Activated CD4-positive, alpha-beta T cell treated with anti-CD3 and anti-CD28 coated beads, Interleukin-2, amount 10 ng/mL, durations not matched to agents 7 days and 5 days (primary cell): ENCODE measurements around the gene SMC3. TPM values are rescaled to one million over a fixed set of nuclear protein-coding genes. Genes with fewer than 3 reads are reported as not detected.

Source experiments
- CTCF ChIA-PET: fragments of 350-600 bp; sonication (Branson Sonifier 250); formaldehyde crosslinking; loops from one replicate; lab custom pipeline; 2021; ENCODE audit warnings: antibody characterized with exemption; lab: Charles Lee
- POLR2A ChIA-PET: fragments of 350-600 bp; sonication (Branson Sonifier 250); formaldehyde crosslinking; loops from one replicate; lab custom pipeline; 2021; ENCODE audit warnings: antibody characterized with exemption; lab: Charles Lee
- DNase-seq: peaks from one replicate; pipeline ENCODE4 v3.0.0-alpha.2; 2020
- H3K27ac Mint-ChIP-seq: one replicate; pipeline ENCODE4 v1.8.0; 2021; ENCODE audit warnings: mild to moderate bottlenecking, moderate library complexity, mixed read lengths
- H3K27me3 Mint-ChIP-seq: one replicate; pipeline ENCODE4 v1.8.0; 2021; ENCODE audit warnings: mixed read lengths
- H3K36me3 Mint-ChIP-seq: one replicate; pipeline ENCODE4 v1.8.0; 2021; ENCODE audit warnings: low read depth, mixed read lengths
- H3K4me1 Mint-ChIP-seq: one replicate; pipeline ENCODE4 v1.8.0; 2021; ENCODE audit warnings: mixed read lengths
- H3K4me3 Mint-ChIP-seq: one replicate; pipeline ENCODE4 v1.8.0; 2021; ENCODE audit warnings: mild to moderate bottlenecking, moderate library complexity, mixed read lengths
- H3K9me3 Mint-ChIP-seq: one replicate; pipeline ENCODE4 v1.8.0; 2021; ENCODE audit warnings: mixed read lengths
- total RNA-seq, 2 experiments: library from RNA; stranded (reverse); gene quantifications; one replicate each; pipeline ENCODE4 v1.2.3, GENCODE V29; 2021

Gene SMC3
- total RNA-seq, 2 experiments from 2014 or later: 78.7 to 82.6 TPM

- Mint-ChIP-seq H3K4me3 (peak overlapping the region; percentile 89), H3K9me3 (no peaks in the 10 kb centered on the region), H3K27me3 (peaks cover 12% of the 10 kb centered on the region), H3K4me1 (peaks cover 46% of the 10 kb centered on the region), H3K27ac (peak overlapping the region; percentile 99), H3K36me3 (peaks cover 31% of the 10 kb centered on the region)
- ChIA-PET POLR2A (no interaction called here), CTCF (interaction anchor here (1.1 kb wide), 1 partner anchor 106 kb away, joined by 3 read pairs; no protein-coding TSS in a partner anchor)
- DNase-seq: peak; percentile 73
Measured at GRCh38 chr10:110568055-110568735, 700 bp downstream of the SMC3 start.

- CTCF ChIA-PET: interaction anchor here (0.8 to 1.1 kb wide), 2 partner anchors 11 to 105 kb away, joined by 3 read pairs; no protein-coding TSS in a partner anchor
- no peak for DNase-seq
- H3K27me3 Mint-ChIP-seq: peaks cover 4% of the 10 kb centered on the region
- peak overlapping the region; percentile 89 for H3K4me3 Mint-ChIP-seq
- H3K36me3 Mint-ChIP-seq: peaks cover 31% of the 10 kb centered on the region
- H3K9me3 Mint-ChIP-seq: no peaks in the 10 kb centered on the region
- H3K27ac Mint-ChIP-seq: peak overlapping the region; percentile 99
- POLR2A ChIA-PET: no interaction called here
- H3K4me1 Mint-ChIP-seq: peaks cover 50% of the 10 kb centered on the region
Measured at GRCh38 chr10:110569122-110569521, 1.6 kb downstream of the SMC3 start.

DNA sequence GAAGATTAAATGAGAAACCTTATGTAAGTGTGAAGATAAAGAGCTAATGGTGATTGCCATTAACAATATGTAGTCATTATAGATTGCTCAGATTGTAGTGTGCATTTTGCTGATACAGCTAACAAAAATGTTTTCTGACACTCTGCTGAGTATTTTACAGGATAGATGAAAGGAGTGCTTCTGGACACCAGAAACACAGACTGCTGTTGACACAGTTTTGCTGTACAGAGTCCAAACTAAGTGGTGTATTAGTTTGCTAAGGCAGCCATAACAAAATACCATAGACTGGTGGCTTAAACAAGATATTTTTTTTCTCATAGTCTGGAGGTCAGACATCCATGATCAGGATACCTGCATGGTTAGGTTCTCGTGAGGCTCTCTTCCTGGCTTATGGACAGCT lies 2.2 kb downstream of the SMC3 start:
- Mint-ChIP-seq H3K4me1 (peaks cover 56% of the 10 kb centered on the region), H3K27ac (peak overlapping the region; percentile 3), H3K36me3 (peaks cover 35% of the 10 kb centered on the region), H3K4me3 (peak overlapping the region; percentile 89), H3K9me3 (no peaks in the 10 kb centered on the region), H3K27me3 (no peaks in the 10 kb centered on the region)
- DNase-seq: no peak
- POLR2A ChIA-PET: interaction anchor here (0.7 kb wide), 1 partner anchor 24 kb away, joined by 7 read pairs; no protein-coding TSS in a partner anchor
- CTCF ChIA-PET: interaction anchor here (0.8 kb wide), 1 partner anchor 11 kb away, joined by 3 read pairs; no protein-coding TSS in a partner anchor

GRCh38 chr10:110571093-110571743 lies 3.7 kb downstream of the SMC3 start:
- H3K27ac Mint-ChIP-seq: no peak overlapping the region
- peaks cover 65% of the 10 kb centered on the region for H3K4me1 Mint-ChIP-seq
- H3K9me3 Mint-ChIP-seq: no peaks in the 10 kb centered on the region
- DNase-seq: no peak
- peaks cover 42% of the 10 kb centered on the region for H3K36me3 Mint-ChIP-seq
- ChIA-PET CTCF (interaction anchor here (0.7 to 1.2 kb wide), 3 partner anchors 14 to 266 kb away, joined by 3 read pairs; partner anchors contain the start of gene SMNDC1), POLR2A (no interaction called here)
- no peak overlapping the region for H3K4me3 Mint-ChIP-seq
- no peaks in the 10 kb centered on the region for H3K27me3 Mint-ChIP-seq

GRCh38 chr10:110572862-110573261 lies 5.4 kb downstream of the SMC3 start:
- POLR2A ChIA-PET: no interaction called here
- Mint-ChIP-seq H3K4me3 (no peak overlapping the region), H3K27me3 (no peaks in the 10 kb centered on the region), H3K36me3 (peaks cover 49% of the 10 kb centered on the region), H3K27ac (no peak overlapping the region), H3K9me3 (no peaks in the 10 kb centered on the region), H3K4me1 (peaks cover 60% of the 10 kb centered on the region)
- CTCF ChIA-PET: no interaction called here
- DNase-seq: no peak

DNA sequence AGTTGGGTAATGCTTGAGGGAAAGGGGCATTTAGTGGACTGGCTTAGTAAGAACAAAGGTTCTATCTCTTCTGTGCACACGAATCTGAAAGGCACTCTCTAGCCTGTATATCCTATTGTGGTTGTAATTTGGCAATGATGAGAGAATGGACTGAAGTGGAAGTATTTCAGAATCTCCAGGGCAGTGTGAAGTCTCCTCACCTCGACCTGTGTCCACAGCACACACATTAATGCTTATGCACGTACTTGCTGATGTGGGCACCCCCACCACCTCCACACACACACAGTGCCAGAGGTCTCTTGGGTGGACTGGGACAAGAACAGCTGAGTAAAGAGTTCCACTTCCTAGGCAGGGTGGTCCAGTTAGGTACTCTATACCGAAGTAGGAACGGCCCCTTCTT lies 6.9 kb downstream of the SMC3 start:
- Mint-ChIP-seq H3K9me3 (no peaks in the 10 kb centered on the region), H3K4me3 (no peak overlapping the region), H3K27ac (no peak overlapping the region), H3K36me3 (peaks cover 54% of the 10 kb centered on the region), H3K4me1 (peaks cover 56% of the 10 kb centered on the region), H3K27me3 (no peaks in the 10 kb centered on the region)
- ChIA-PET CTCF (no interaction called here), POLR2A (no interaction called here)
- DNase-seq: no peak

- Mint-ChIP-seq H3K9me3 (no peaks in the 10 kb centered on the region), H3K36me3 (peaks cover 53% of the 10 kb centered on the region), H3K27ac (no peak overlapping the region), H3K4me1 (peaks cover 39% of the 10 kb centered on the region), H3K27me3 (no peaks in the 10 kb centered on the region), H3K4me3 (no peak overlapping the region)
- ChIA-PET CTCF (interaction anchor here (1.1 kb wide), 1 partner anchor 271 kb away, joined by 8 read pairs; no protein-coding TSS in a partner anchor), POLR2A (no interaction called here)
- no peak for DNase-seq
Measured at GRCh38 chr10:110576220-110576619, 8.7 kb downstream of the SMC3 start.

DNA sequence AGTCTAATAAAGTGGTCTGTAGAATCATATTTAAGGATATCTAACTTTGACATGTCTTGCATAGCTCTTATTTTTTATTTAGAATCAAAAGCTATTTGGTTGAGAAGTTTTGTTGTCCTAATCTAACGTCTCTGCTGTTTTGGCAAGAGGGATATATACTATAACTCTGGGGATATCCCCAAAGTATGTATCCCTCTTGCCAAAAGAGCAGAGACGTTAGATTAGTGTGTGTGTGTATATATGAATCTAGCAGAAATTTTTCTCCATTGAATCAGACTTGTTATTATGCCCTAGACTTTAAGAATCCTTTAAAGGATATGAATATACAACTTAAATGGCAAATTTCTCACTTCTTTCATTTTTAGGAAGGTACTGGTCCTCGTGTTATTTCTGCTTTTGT lies 9.6 kb downstream of the SMC3 start:
- peaks cover 56% of the 10 kb centered on the region for H3K36me3 Mint-ChIP-seq
- H3K4me3 Mint-ChIP-seq: no peak overlapping the region
- no peak for DNase-seq
- ChIA-PET POLR2A (no interaction called here), CTCF (interaction anchor here (1.1 kb wide), 1 partner anchor 271 kb away, joined by 8 read pairs; no protein-coding TSS in a partner anchor)
- H3K27ac Mint-ChIP-seq: no peak overlapping the region
- peaks cover 35% of the 10 kb centered on the region for H3K4me1 Mint-ChIP-seq
- no peaks in the 10 kb centered on the region for H3K27me3 Mint-ChIP-seq
- no peaks in the 10 kb centered on the region for H3K9me3 Mint-ChIP-seq

- Mint-ChIP-seq H3K4me3 (no peak overlapping the region), H3K27ac (peak overlapping the region; percentile 60), H3K27me3 (no peaks in the 10 kb centered on the region), H3K36me3 (peaks cover 61% of the 10 kb centered on the region), H3K4me1 (no peaks in the 10 kb centered on the region), H3K9me3 (no peaks in the 10 kb centered on the region)
- POLR2A ChIA-PET: no interaction called here
- CTCF ChIA-PET: interaction anchor here (1.6 kb wide), 1 partner anchor 277 kb away, joined by 3 read pairs; no protein-coding TSS in a partner anchor
- no peak for DNase-seq
Measured at GRCh38 chr10:110584006-110584405, 16.5 kb downstream of the SMC3 start.

- no peaks in the 10 kb centered on the region for H3K4me1 Mint-ChIP-seq
- H3K27me3 Mint-ChIP-seq: no peaks in the 10 kb centered on the region
- ChIA-PET CTCF (interaction anchor here (1.7 kb wide), 1 partner anchor 9 kb away, joined by 6 read pairs; no protein-coding TSS in a partner anchor), POLR2A (no interaction called here)
- H3K27ac Mint-ChIP-seq: no peak overlapping the region
- H3K9me3 Mint-ChIP-seq: no peaks in the 10 kb centered on the region
- no peak for DNase-seq
- H3K36me3 Mint-ChIP-seq: peaks cover 49% of the 10 kb centered on the region
- no peak overlapping the region for H3K4me3 Mint-ChIP-seq
Measured at GRCh38 chr10:110591760-110592159, 24.3 kb downstream of the SMC3 start.

DNA sequence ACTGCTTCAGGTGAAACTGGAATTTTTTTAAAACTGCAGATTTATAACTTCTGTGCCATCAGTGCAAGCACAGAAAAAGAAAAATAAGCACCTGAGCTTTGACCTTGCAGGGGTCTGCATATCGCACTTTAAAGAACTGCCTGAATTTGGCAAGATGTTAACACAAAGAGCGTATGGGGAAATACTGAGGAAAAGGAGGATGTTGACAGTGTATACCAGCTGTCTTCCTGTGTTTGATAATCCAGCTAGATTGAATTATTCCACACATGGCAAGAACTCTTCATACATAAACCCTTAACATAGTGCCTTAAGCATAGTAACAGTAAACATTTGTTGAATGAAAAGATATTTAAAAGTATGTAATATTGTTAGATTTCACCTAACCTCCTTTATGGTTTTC lies 30.0 kb downstream of the SMC3 start:
- DNase-seq: no peak
- Mint-ChIP-seq H3K27me3 (no peaks in the 10 kb centered on the region), H3K4me1 (no peaks in the 10 kb centered on the region), H3K4me3 (no peak overlapping the region), H3K9me3 (no peaks in the 10 kb centered on the region), H3K27ac (no peak overlapping the region), H3K36me3 (peaks cover 52% of the 10 kb centered on the region)
- POLR2A ChIA-PET: no interaction called here
- CTCF ChIA-PET: interaction anchor here (0.7 to 1.2 kb wide), 2 partner anchors 11 to 14 kb away, joined by 3 read pairs; no protein-coding TSS in a partner anchor

- Mint-ChIP-seq H3K4me1 (no peaks in the 10 kb centered on the region), H3K36me3 (peaks cover 54% of the 10 kb centered on the region), H3K9me3 (no peaks in the 10 kb centered on the region), H3K27me3 (no peaks in the 10 kb centered on the region), H3K4me3 (no peak overlapping the region), H3K27ac (no peak overlapping the region)
- ChIA-PET CTCF (interaction anchor here (0.6 to 2.5 kb wide), 9 partner anchors 10 to 504 kb away, joined by 3 to 6 read pairs (median 4); partner anchors contain the start of gene SMNDC1), POLR2A (no interaction called here)
- DNase-seq: peak; percentile 61
Measured at GRCh38 chr10:110600487-110601101, 33.1 kb downstream of the SMC3 start.
